HCT116 (cell line): ENCODE data around the gene MYO1E. TPM values are rescaled to one million over a fixed set of nuclear protein-coding genes. Genes with fewer than 3 reads are reported as not detected.

ENCODE experiments used
- ATAC-seq: fragments of 200-7000 bp; cut with Tn5 transposase; 2 replicates; pipeline ENCODE4 v1.9.1; 2020; ENCODE audit warnings: mild to moderate bottlenecking, moderate library complexity
- BruUV-seq: library from RNA; stranded (reverse); fragments of 400-500 nt; replicated peaks from 2 replicates; lab custom pipeline; 2021; lab: Mats Ljungman, UMichigan
- CTCF ChIA-PET: fragments of 300-600 bp; sonication (Branson Sonifier 250); formaldehyde crosslinking; loops from one replicate; lab custom pipeline; 2021; ENCODE audit warnings: antibody characterized with exemption; lab: Charles Lee
- POLR2A ChIA-PET: fragments of 300-600, 350-600 bp; sonication (Branson Sonifier 250); formaldehyde crosslinking; loops from one replicate; lab custom pipeline; 2021; ENCODE audit warnings: antibody characterized with exemption; lab: Charles Lee
- RAD21 ChIA-PET, 2 experiments: fragments of 300-600 bp; sonication (Branson Sonifier 250); formaldehyde crosslinking; loops; one replicate each; lab custom pipeline; 2023; ENCODE audit warnings: low total read pairs in 2 of 2; ENCODE audit not compliant: uncharacterized antibody in 2 of 2, unreplicated experiment in 2 of 2, low non-redundant PET in 1 of 2; lab: Charles Lee
- DNase-seq: peaks from one replicate; pipeline ENCODE4 v3.0.0-alpha.2; 2010; ENCODE audit warnings: low read depth, low spot score
- H2AFZ ChIP-seq: fragments of 200-600 bp; shearing (Covaris generic), sonication (generic); 2 replicates; pipeline ENCODE4 v1.6.1; 2017; ENCODE audit warnings: low read depth, mixed run types, mixed read lengths, antibody characterized with exemption, low read length; ENCODE audit not compliant: poor library complexity, severe bottlenecking
- H3K27ac ChIP-seq: 2 replicates; pipeline ENCODE4 v1.5.1; 2012; ENCODE audit warnings: low read depth, low read length
- H3K27me3 ChIP-seq: fragments of 200-600 bp; sonication (generic); 2 replicates; pipeline ENCODE4 v1.6.1; 2016; ENCODE audit warnings: mixed run types, low read length, mixed read lengths; ENCODE audit not compliant: insufficient read depth
- H3K36me3 ChIP-seq, 2 experiments: fragments of 200-500 bp in 1 of 2; fragments of 200-600 bp in 1 of 2; sonication (Bioruptor generic) in 1 of 2; sonication (generic) in 1 of 2; 2 replicates each; pipeline versions ENCODE4 v1.5.1 to v1.6.1; 2014 to 2016; ENCODE audit warnings: low read length in 2 of 2, inconsistent platforms in 1 of 2, mixed read lengths in 1 of 2, mixed run types in 1 of 2; ENCODE audit not compliant: insufficient read depth in 2 of 2, control insufficient read depth in 1 of 2
- H3K4me1 ChIP-seq, 2 experiments: fragments of 200-600 bp in 1 of 2; sonication (generic) in 1 of 2; 2 replicates each; pipeline versions ENCODE4 v1.5.1 to v1.6.1; 2012 to 2017; ENCODE audit warnings: low read length in 2 of 2, inconsistent platforms in 1 of 2, mild to moderate bottlenecking in 1 of 2, mixed read lengths in 1 of 2, mixed run types in 1 of 2, moderate library complexity in 1 of 2; ENCODE audit not compliant: insufficient read depth in 2 of 2, control insufficient read depth in 1 of 2
- H3K4me2 ChIP-seq: fragments of 200-600 bp; sonication (generic); 2 replicates; pipeline ENCODE4 v1.6.1; 2017; ENCODE audit warnings: mixed run types, low read length, mixed read lengths
- H3K4me3 ChIP-seq, 2 experiments: fragments of 200-600 bp in 1 of 2; sonication (generic) in 1 of 2; replicated peaks in 1 of 2; 2 replicates each; pipeline ENCODE4 v1.5.1; 2011 to 2016; ENCODE audit warnings: low read length in 2 of 2, control low read depth in 1 of 2, low read depth in 1 of 2, mild to moderate bottlenecking in 1 of 2, mixed read lengths in 1 of 2, mixed run types in 1 of 2
- H3K79me2 ChIP-seq: fragments of 200-600 bp; sonication (generic); 2 replicates; pipeline ENCODE4 v1.6.1; 2017; ENCODE audit warnings: mild to moderate bottlenecking, mixed run types, low read length, moderate library complexity, mixed read lengths; ENCODE audit not compliant: insufficient read depth
- H3K9ac ChIP-seq: fragments of 200-600 bp; sonication (generic); 2 replicates; pipeline ENCODE4 v1.6.1; 2016; ENCODE audit warnings: low read length, mixed read lengths
- H3K9me2 ChIP-seq: fragments of 200-600 bp; sonication (generic), shearing (Covaris generic); 2 replicates; pipeline ENCODE4 v1.6.1; 2017; ENCODE audit warnings: mixed run types, mild to moderate bottlenecking, moderate library complexity; ENCODE audit not compliant: insufficient read depth
- H3K9me3 ChIP-seq, 2 experiments: fragments of 200-500 bp in 1 of 2; fragments of 200-600 bp in 1 of 2; sonication (Bioruptor generic) in 1 of 2; sonication (generic) in 1 of 2; 2 replicates each; pipeline ENCODE4 v1.6.1; 2014 to 2017; ENCODE audit warnings: low read length in 2 of 2, mixed read lengths in 2 of 2, inconsistent platforms in 1 of 2, low read depth in 1 of 2, mild to moderate bottlenecking in 1 of 2, mixed run types in 1 of 2, moderate library complexity in 1 of 2; ENCODE audit not compliant: control insufficient read depth in 1 of 2, insufficient read depth in 1 of 2
- H4K20me1 ChIP-seq: fragments of 200-600 bp; sonication (generic), shearing (Covaris generic); 2 replicates; pipeline ENCODE4 v1.6.1; 2017; ENCODE audit warnings: mixed run types, mild to moderate bottlenecking, moderate library complexity; ENCODE audit not compliant: insufficient read depth
- EZH2phosphoT487 ChIP-seq: fragments of 200-600 bp; IDR thresholded peaks from 2 replicates; pipeline ENCODE4 v1.6.1; 2018; ENCODE audit warnings: antibody characterized with exemption, borderline replicate concordance
- POLR2AphosphoS5 ChIP-seq: IDR thresholded peaks from 2 replicates; pipeline ENCODE4 v1.6.1; 2011; ENCODE audit warnings: mild to moderate bottlenecking, low read depth, low read length, moderate library complexity
- SIN3A ChIP-seq: IDR thresholded peaks from 2 replicates; pipeline ENCODE4 v1.6.1; 2012; ENCODE audit warnings: low read depth
- TCF7L2 ChIP-seq: IDR thresholded peaks from 2 replicates; pipeline ENCODE4 v1.7.0; 2011; ENCODE audit warnings: borderline replicate concordance, inconsistent platforms; ENCODE audit not compliant: insufficient read depth, insufficient read length; ENCODE audit errors: extremely low read depth
- ZFX ChIP-seq: fragments of 450-650 bp; IDR thresholded peaks from 2 replicates; pipeline ENCODE4 v1.6.1; 2017
- intact Hi-C: fragments of 100-400 bp; cut with micrococcal nuclease; formaldehyde crosslinking; loops from 2 replicates; pipeline ENCODE4 v1.10.0; 2022
- total RNA-seq: library from RNA; stranded (reverse); gene quantifications from one replicate; pipeline ENCODE4 v1.2.1, GENCODE V29; 2021; ENCODE audit not compliant: unreplicated experiment
- TF ChIP-seq, protein P1 (sequence below): IDR thresholded peaks from 2 replicates; pipeline ENCODE4 v1.6.1; 2012

The MYO1E gene
- total RNA-seq, 1 experiment from 2014 or later: 182 TPM

DNA sequence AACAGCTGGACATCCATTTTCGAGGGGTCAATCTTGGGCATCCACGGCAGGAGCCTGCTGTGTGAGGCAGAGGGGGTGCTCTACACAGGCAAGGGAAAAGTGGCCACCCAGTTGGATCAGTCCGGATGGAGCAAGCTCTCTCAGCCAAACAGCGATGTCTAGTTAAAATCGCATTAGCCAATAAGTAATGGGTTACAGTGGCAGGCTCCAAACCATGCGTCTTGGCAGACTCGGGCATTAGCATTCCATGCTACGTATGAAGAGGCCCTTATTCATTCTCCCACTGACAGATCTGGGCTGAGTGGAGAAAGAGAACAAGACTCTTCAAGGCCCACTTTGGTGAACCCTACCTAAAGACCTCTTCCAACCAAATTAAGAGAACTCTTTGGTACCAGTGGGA, 218.4 kb downstream of the MYO1E start:
- H2AFZ ChIP-seq: no peak overlapping the region
- H3K27me3 ChIP-seq: no peaks in the 10 kb centered on the region
- ChIA-PET RAD21 (no interaction called here), POLR2A (no interaction called here)
- no TSS peak for BruUV-seq
- H3K27ac ChIP-seq: no peak overlapping the region
- no peaks in the 10 kb centered on the region for H3K9me2 ChIP-seq
- H3K9me3 ChIP-seq: no peaks in the 10 kb centered on the region
- peaks cover 19 to 24% of the 10 kb centered on the region in 2 experiments for H3K36me3 ChIP-seq
- intact Hi-C loops: no loop called here
- H4K20me1 ChIP-seq: no peaks in the 10 kb centered on the region
- ATAC-seq: no peak
- no peak overlapping the region for H3K4me2 ChIP-seq
- TF ChIP-seq ZFX: no peak
- no peak for TF ChIP-seq EZH2phosphoT487
- no peak for TF ChIP-seq SIN3A
- TF ChIP-seq TCF7L2: no peak
- no peak for TF ChIP-seq POLR2AphosphoS5
- TF ChIP-seq, all 23 proteins: peak for 0
- DNase-seq: no peak
- Histone ChIP-seq H3K79me2 (no peaks in the 10 kb centered on the region), H3K4me3 (no peak overlapping the region), H3K4me1 (no peaks in the 10 kb centered on the region), H3K9ac (no peak overlapping the region)
- CTCF ChIA-PET: no interaction called here

DNA sequence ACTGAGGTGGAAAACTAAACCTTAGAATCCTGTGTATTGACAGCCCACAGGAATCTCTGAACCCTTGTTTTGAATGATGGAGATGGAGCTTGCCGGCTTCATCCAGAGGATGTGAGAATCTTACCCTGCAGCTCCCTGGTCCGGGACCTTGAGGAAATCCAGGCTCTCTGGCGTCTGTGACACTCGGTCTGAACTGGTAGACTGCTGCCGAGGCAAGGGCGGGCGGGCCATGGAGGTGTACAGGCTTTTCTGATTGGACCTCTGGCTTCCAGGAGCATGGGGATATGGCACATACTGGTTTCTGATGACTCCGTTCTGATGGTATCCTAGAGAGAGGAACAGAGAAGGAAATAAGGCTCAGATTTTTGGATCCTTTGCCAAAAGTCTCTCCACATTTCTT, 219.2 kb downstream of the MYO1E start:
- Histone ChIP-seq H3K79me2 (no peaks in the 10 kb centered on the region), H3K4me3 (no peak overlapping the region), H4K20me1 (no peaks in the 10 kb centered on the region), H3K9me3 (no peaks in the 10 kb centered on the region), H2AFZ (no peak overlapping the region), H3K9me2 (no peaks in the 10 kb centered on the region), H3K4me1 (no peaks in the 10 kb centered on the region), H3K9ac (no peak overlapping the region), H3K36me3 (peaks cover 19 to 20% of the 10 kb centered on the region in 2 experiments), H3K27me3 (no peaks in the 10 kb centered on the region), H3K4me2 (no peak overlapping the region), H3K27ac (no peak overlapping the region)
- CTCF ChIA-PET: no interaction called here
- no TSS peak for BruUV-seq
- ATAC-seq (no peak), DNase-seq (no peak)
- RAD21 ChIA-PET: no interaction called here
- POLR2A ChIA-PET: no interaction called here
- intact Hi-C loops: no loop called here
- TF ChIP-seq, protein P1, sequence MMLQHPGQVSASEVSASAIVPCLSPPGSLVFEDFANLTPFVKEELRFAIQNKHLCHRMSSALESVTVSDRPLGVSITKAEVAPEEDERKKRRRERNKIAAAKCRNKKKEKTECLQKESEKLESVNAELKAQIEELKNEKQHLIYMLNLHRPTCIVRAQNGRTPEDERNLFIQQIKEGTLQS: no peak
